MM.1S (cell line): ENCODE measurements around the gene GABARAPL1.
"Not testable (repeated sequence)": the region's sequence is repeated elsewhere in the genome, so short reads cannot be mapped to it uniquely, and the experiment has no call there.

ENCODE experiments used
- DNase-seq: peaks from one replicate; pipeline ENCODE4 v3.0.0-alpha.2; 2015
- H2AFZ ChIP-seq: fragments of 300-600 bp; sonication (generic); 2 replicates; pipeline ENCODE4 v1.6.0; 2016; ENCODE audit warnings: antibody characterized with exemption, low read length
- H3F3A ChIP-seq: fragments of 300-600 bp; sonication (generic); 2 replicates; pipeline ENCODE4 v1.6.1; 2016; ENCODE audit warnings: mild to moderate bottlenecking, antibody characterized with exemption, low read length, moderate library complexity, mixed read lengths; ENCODE audit not compliant: insufficient read depth
- H3K27ac ChIP-seq: fragments of 300-600 bp; sonication (generic); 2 replicates; pipeline ENCODE4 v1.5.1; 2016; ENCODE audit warnings: mild to moderate bottlenecking, low read length
- H3K27me3 ChIP-seq: fragments of 300-600 bp; sonication (generic); replicated peaks from 2 replicates; pipeline ENCODE4 v1.6.0; 2016; ENCODE audit warnings: low read length; ENCODE audit not compliant: insufficient read depth
- H3K36me3 ChIP-seq: fragments of 300-600 bp; sonication (generic); replicated peaks from 2 replicates; pipeline ENCODE4 v1.6.1; 2016; ENCODE audit warnings: mild to moderate bottlenecking, low read length, mixed read lengths; ENCODE audit not compliant: insufficient read depth
- H3K4me1 ChIP-seq: fragments of 300-600 bp; sonication (generic); 2 replicates; pipeline ENCODE4 v1.6.1; 2016; ENCODE audit warnings: low read length, mixed read lengths
- H3K4me2 ChIP-seq: fragments of 300-600 bp; sonication (generic); 2 replicates; pipeline ENCODE4 v1.6.0; 2016; ENCODE audit warnings: low read depth, low read length
- H3K4me3 ChIP-seq: fragments of 300-600 bp; sonication (generic); 2 replicates; pipeline ENCODE4 v1.5.1; 2016; ENCODE audit warnings: low read length, mixed read lengths
- H3K79me2 ChIP-seq: fragments of 300-600 bp; sonication (generic); 2 replicates; pipeline ENCODE4 v1.6.1; 2016; ENCODE audit warnings: mixed run types, low read length, mixed read lengths
- H3K9ac ChIP-seq: fragments of 300-600 bp; sonication (generic); 2 replicates; pipeline ENCODE4 v1.6.1; 2016; ENCODE audit warnings: low read length, mixed read lengths
- H3K9me2 ChIP-seq: fragments of 300-600 bp; sonication (generic); replicated peaks from 2 replicates; pipeline ENCODE4 v1.6.1; 2016; ENCODE audit warnings: mild to moderate bottlenecking, low read length, mixed read lengths; ENCODE audit not compliant: insufficient read depth
- H3K9me3 ChIP-seq: fragments of 300-600 bp; sonication (generic); replicated peaks from 2 replicates; pipeline ENCODE4 v1.6.1; 2016; ENCODE audit warnings: mild to moderate bottlenecking, low read length, mixed read lengths; ENCODE audit not compliant: insufficient read depth
- H4K20me1 ChIP-seq: fragments of 300-600 bp; sonication (generic); 2 replicates; pipeline ENCODE4 v1.6.1; 2016; ENCODE audit warnings: mild to moderate bottlenecking, low read length, moderate library complexity, mixed read lengths; ENCODE audit not compliant: insufficient read depth
- EZH2 ChIP-seq: fragments of 300-600 bp; sonication (generic); optimal IDR thresholded peaks from 2 replicates; pipeline ENCODE3; 2017; ENCODE audit warnings: low read depth, mild to moderate bottlenecking, antibody characterized with exemption, low read length, mixed read lengths
- EZH2phosphoT487 ChIP-seq: fragments of 300-600 bp; sonication (generic); IDR thresholded peaks from 2 replicates; pipeline ENCODE4 v1.6.1; 2018; ENCODE audit warnings: antibody characterized with exemption, low read length
- TF ChIP-seq, protein P1 (sequence below): fragments of 300-600 bp; sonication (generic); IDR thresholded peaks from 2 replicates; pipeline ENCODE4 v1.5.1; 2016; ENCODE audit warnings: antibody characterized with exemption, low read length, mixed read lengths

The GABARAPL1 gene

DNA sequence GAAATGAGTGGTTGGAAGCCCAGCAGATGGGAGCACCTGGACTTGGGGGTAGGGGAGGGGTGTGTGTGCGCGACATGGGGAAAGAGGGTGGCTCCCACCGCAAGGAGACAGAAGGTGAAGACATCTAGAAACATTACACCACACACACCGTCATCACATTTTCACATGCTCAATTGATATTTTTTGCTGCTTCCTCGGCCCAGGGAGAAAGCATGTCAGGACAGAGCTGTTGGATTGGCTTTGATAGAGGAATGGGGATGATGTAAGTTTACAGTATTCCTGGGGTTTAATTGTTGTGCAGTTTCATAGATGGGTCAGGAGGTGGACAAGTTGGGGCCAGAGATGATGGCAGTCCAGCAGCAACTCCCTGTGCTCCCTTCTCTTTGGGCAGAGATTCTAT lies 9.2 kb downstream of the GABARAPL1 start:
- no peaks in the 10 kb centered on the region for H3K27me3 ChIP-seq
- H3K9ac ChIP-seq: no peak overlapping the region
- H3K9me2 ChIP-seq: no peaks in the 10 kb centered on the region
- H3K9me3 ChIP-seq: no peaks in the 10 kb centered on the region
- H2AFZ ChIP-seq: no peak overlapping the region
- no peaks in the 10 kb centered on the region for H3K36me3 ChIP-seq
- TF ChIP-seq EZH2: no peak
- TF ChIP-seq EZH2phosphoT487: no peak
- TF ChIP-seq, protein P1, sequence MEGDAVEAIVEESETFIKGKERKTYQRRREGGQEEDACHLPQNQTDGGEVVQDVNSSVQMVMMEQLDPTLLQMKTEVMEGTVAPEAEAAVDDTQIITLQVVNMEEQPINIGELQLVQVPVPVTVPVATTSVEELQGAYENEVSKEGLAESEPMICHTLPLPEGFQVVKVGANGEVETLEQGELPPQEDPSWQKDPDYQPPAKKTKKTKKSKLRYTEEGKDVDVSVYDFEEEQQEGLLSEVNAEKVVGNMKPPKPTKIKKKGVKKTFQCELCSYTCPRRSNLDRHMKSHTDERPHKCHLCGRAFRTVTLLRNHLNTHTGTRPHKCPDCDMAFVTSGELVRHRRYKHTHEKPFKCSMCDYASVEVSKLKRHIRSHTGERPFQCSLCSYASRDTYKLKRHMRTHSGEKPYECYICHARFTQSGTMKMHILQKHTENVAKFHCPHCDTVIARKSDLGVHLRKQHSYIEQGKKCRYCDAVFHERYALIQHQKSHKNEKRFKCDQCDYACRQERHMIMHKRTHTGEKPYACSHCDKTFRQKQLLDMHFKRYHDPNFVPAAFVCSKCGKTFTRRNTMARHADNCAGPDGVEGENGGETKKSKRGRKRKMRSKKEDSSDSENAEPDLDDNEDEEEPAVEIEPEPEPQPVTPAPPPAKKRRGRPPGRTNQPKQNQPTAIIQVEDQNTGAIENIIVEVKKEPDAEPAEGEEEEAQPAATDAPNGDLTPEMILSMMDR: no peak
- no peaks in the 10 kb centered on the region for H3F3A ChIP-seq
- peaks cover 3% of the 10 kb centered on the region for H3K4me1 ChIP-seq
- no peak overlapping the region for H3K4me3 ChIP-seq
- no peak for DNase-seq
- no peak overlapping the region for H3K27ac ChIP-seq
- H3K4me2 ChIP-seq: no peak overlapping the region
- H4K20me1 ChIP-seq: no peaks in the 10 kb centered on the region
- no peaks in the 10 kb centered on the region for H3K79me2 ChIP-seq

DNA sequence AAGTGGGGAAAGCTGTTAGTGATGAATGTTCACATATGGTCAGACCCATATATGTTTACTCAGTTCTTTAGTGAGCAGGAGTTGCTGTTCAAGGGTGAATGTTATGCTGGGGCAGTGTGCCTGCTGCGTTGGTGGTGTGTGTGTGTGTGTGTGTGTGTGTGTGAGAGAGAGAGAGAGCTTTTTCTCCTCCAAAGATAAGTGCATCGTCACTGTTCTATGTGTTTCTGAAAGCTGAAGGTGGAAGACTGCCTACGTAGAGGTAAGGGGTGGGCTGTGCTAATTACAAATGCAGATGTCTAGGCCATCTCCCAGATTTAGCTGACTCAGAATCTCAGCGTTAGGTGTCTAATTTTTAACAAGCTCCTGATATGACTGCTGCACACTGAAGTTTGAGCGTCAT lies 10.5 kb downstream of the GABARAPL1 start:
- Histone ChIP-seq H3K9me3 (no peaks in the 10 kb centered on the region), H3K27me3 (no peaks in the 10 kb centered on the region), H3K9me2 (no peaks in the 10 kb centered on the region), H3F3A (peaks cover 8% of the 10 kb centered on the region; the same call in 1 of the 2 replicates), H3K4me3 (no peak overlapping the region), H3K36me3 (no peaks in the 10 kb centered on the region), H3K4me1 (peaks cover 16% of the 10 kb centered on the region), H3K4me2 (no peak overlapping the region), H4K20me1 (no peaks in the 10 kb centered on the region), H2AFZ (no peak overlapping the region), H3K79me2 (no peaks in the 10 kb centered on the region), H3K27ac (no peak overlapping the region), H3K9ac (no peak overlapping the region)
- TF ChIP-seq EZH2: no peak
- no peak for DNase-seq

DNA sequence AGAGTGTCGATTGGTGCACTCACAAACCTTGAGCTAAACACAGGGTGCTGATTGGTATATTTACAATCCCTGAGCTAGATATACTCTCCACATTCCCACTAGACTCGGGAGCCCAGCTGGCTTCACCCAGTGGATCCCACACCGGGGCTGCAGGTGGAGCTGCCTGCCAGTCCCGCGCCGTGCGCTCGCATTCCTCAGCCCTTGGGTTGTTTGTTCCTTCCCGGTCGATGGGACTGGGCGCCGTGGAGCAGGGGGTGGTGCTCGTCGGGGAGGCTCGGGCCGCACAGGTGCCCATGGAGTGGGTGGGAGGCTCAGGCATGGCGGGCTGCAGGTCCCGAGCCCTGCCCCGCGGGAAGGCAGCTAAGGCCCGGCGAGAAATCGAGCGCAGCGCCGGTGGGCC lies 12.7 kb downstream of the GABARAPL1 start:
- not testable (repeated sequence) for H2AFZ ChIP-seq, H3K4me2 ChIP-seq, H3K9ac ChIP-seq, H3K36me3 ChIP-seq, H3K4me3 ChIP-seq, H3K27ac ChIP-seq, H3K79me2 ChIP-seq, DNase-seq, H3K9me3 ChIP-seq, H3K9me2 ChIP-seq, H4K20me1 ChIP-seq, H3K27me3 ChIP-seq, H3F3A ChIP-seq
- H3K4me1 ChIP-seq: peaks cover 19% of the 10 kb centered on the region

DNA sequence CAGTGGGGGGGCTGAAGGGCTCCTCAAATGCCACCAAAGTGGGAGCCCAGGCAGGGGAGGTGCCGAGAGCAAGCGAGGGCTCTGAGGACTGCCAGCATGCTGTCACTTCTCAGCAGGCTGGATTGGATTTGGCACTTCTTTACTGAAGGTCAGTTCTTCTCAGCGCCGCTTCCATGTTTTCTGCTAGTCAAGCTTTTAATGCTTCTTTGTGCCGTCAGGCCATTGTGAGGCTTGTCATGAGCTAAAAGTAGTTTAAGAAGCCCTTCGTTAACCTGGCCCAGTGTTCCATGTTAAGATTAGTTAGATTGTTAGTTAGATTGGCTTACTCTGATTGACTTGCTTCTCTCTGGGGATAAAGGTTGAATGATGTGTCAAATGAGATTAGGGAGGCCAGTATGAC lies 13.4 kb downstream of the GABARAPL1 start:
- Histone ChIP-seq H3K9me2 (no peaks in the 10 kb centered on the region), H3K4me3 (no peak overlapping the region), H3K9ac (no peak overlapping the region), H3K4me2 (no peak overlapping the region), H3K79me2 (no peaks in the 10 kb centered on the region), H3F3A (peaks cover 8% of the 10 kb centered on the region; the same call in 1 of the 2 replicates), H3K9me3 (no peaks in the 10 kb centered on the region), H2AFZ (no peak overlapping the region), H3K36me3 (no peaks in the 10 kb centered on the region), H4K20me1 (no peaks in the 10 kb centered on the region), H3K4me1 (peaks cover 19% of the 10 kb centered on the region), H3K27ac (no peak overlapping the region), H3K27me3 (no peaks in the 10 kb centered on the region)
- DNase-seq: no peak
- TF ChIP-seq, protein P1: no peak
- TF ChIP-seq EZH2: no peak
- TF ChIP-seq EZH2phosphoT487: no peak
